Cardiac fibroblast (primary cell): ENCODE data around the gene SRI.

Source experiments
- DNase-seq, 2 donors: peaks; one replicate each; pipeline versions ENCODE4 v3.0.0 to v3.0.0-alpha.2; 2010; ENCODE audit warnings: low read depth in 2 of 2
- H3K4me3 ChIP-seq, 2 donors: replicated peaks in 1 of 2; 1 replicate in 1 of 2; 2 replicates in 1 of 2; pipeline ENCODE4 v1.5.1; 2011; ENCODE audit warnings: low read depth in 2 of 2, low read length in 2 of 2, mild to moderate bottlenecking in 2 of 2, moderate library complexity in 1 of 2
- CTCF ChIP-seq: IDR thresholded peaks from one replicate; pipeline ENCODE4 v1.5.1; 2011; ENCODE audit warnings: low read depth, mild to moderate bottlenecking, low read length, inconsistent platforms

SRI gene

GRCh38 chr7:88243345-88243909, 23.6 kb upstream of the SRI start:
- no peak overlapping the region for H3K4me3 ChIP-seq
- DNase-seq: peak; percentile 69 to 84
- peak; percentile 68 for TF ChIP-seq CTCF

GRCh38 chr7:88239852-88240251, 20.0 kb upstream of the SRI start:
- no peak overlapping the region for H3K4me3 ChIP-seq
- TF ChIP-seq CTCF: no peak
- no peak for DNase-seq

GRCh38 chr7:88233828-88234227, 14.0 kb upstream of the SRI start:
- no peak for DNase-seq
- TF ChIP-seq CTCF: no peak
- H3K4me3 ChIP-seq: no peak overlapping the region

GRCh38 chr7:88230646-88231045, 10.8 kb upstream of the SRI start:
- H3K4me3 ChIP-seq: no peak overlapping the region
- no peak for TF ChIP-seq CTCF
- no peak for DNase-seq

GRCh38 chr7:88229302-88229995, 9.6 kb upstream of the SRI start:
- DNase-seq: no peak
- no peak for TF ChIP-seq CTCF
- H3K4me3 ChIP-seq: no peak overlapping the region

- peak; percentile 78 to 84 for DNase-seq
- H3K4me3 ChIP-seq: no peak overlapping the region
- no peak for TF ChIP-seq CTCF
Measured at GRCh38 chr7:88226886-88227516, 7.2 kb upstream of the SRI start.
